Activated naive CD4-positive, alpha-beta T cell treated with Interleukin-2 at 50 U/mL for 16 hours (primary cell): Measurements from ENCODE around the gene TBC1D22A.

ENCODE experiments used
- DNase-seq: peaks from one replicate; pipeline ENCODE4 v3.0.0-alpha.2; 2020

Gene TBC1D22A

GRCh38 chr22:47149976-47150375 is 387.5 kb downstream of the TBC1D22A start:
- no peak for DNase-seq

- no peak for DNase-seq
These were observed 388.0 kb downstream of the TBC1D22A start for GRCh38 chr22:47150426-47150825.

- no peak for DNase-seq
These were observed 388.6 kb downstream of the TBC1D22A start for GRCh38 chr22:47151064-47151463.

GRCh38 chr22:47151490-47151889 is 389.0 kb downstream of the TBC1D22A start:
- DNase-seq, result no peak

- no peak for DNase-seq
These were observed 389.8 kb downstream of the TBC1D22A start for GRCh38 chr22:47152236-47152635.

GRCh38 chr22:47152938-47153337 is 390.5 kb downstream of the TBC1D22A start:
- DNase-seq, result no peak

- DNase-seq, result no peak
These were observed 391.5 kb downstream of the TBC1D22A start for GRCh38 chr22:47153854-47154525.

- no peak for DNase-seq
These were observed 392.2 kb downstream of the TBC1D22A start for GRCh38 chr22:47154621-47155081.

- no peak for DNase-seq
These were observed 392.9 kb downstream of the TBC1D22A start for GRCh38 chr22:47155131-47155885.

GRCh38 chr22:47155912-47156311 is 393.5 kb downstream of the TBC1D22A start:
- DNase-seq, result no peak

- no peak for DNase-seq
These were observed 394.1 kb downstream of the TBC1D22A start for GRCh38 chr22:47156352-47157092.

GRCh38 chr22:47157093-47157420 is 394.6 kb downstream of the TBC1D22A start:
- no peak for DNase-seq

GRCh38 chr22:47157486-47158270 is 395.2 kb downstream of the TBC1D22A start:
- no peak for DNase-seq

GRCh38 chr22:47158457-47158856 is 396.0 kb downstream of the TBC1D22A start:
- DNase-seq, result no peak

- DNase-seq, result no peak
These were observed 397.1 kb downstream of the TBC1D22A start for GRCh38 chr22:47159592-47159991.

- DNase-seq, result no peak
These were observed 397.7 kb downstream of the TBC1D22A start for GRCh38 chr22:47160141-47160541.

- no peak for DNase-seq
These were observed 398.5 kb downstream of the TBC1D22A start for GRCh38 chr22:47160781-47161520.

GRCh38 chr22:47161631-47162030 is 399.2 kb downstream of the TBC1D22A start:
- no peak for DNase-seq

- DNase-seq, result no peak
These were observed 400.4 kb downstream of the TBC1D22A start for GRCh38 chr22:47162865-47163264.

- no peak for DNase-seq
These were observed 401.0 kb downstream of the TBC1D22A start for GRCh38 chr22:47163481-47163855.

GRCh38 chr22:47163856-47164513 is 401.5 kb downstream of the TBC1D22A start:
- no peak for DNase-seq
